Measurements from ENCODE around the gene TMEM143. TPM values are rescaled to one million over a fixed set of nuclear protein-coding genes. Genes with fewer than 3 reads are reported as not detected.

The TMEM143 gene
- total RNA-seq = 11.2 TPM

DNA sequence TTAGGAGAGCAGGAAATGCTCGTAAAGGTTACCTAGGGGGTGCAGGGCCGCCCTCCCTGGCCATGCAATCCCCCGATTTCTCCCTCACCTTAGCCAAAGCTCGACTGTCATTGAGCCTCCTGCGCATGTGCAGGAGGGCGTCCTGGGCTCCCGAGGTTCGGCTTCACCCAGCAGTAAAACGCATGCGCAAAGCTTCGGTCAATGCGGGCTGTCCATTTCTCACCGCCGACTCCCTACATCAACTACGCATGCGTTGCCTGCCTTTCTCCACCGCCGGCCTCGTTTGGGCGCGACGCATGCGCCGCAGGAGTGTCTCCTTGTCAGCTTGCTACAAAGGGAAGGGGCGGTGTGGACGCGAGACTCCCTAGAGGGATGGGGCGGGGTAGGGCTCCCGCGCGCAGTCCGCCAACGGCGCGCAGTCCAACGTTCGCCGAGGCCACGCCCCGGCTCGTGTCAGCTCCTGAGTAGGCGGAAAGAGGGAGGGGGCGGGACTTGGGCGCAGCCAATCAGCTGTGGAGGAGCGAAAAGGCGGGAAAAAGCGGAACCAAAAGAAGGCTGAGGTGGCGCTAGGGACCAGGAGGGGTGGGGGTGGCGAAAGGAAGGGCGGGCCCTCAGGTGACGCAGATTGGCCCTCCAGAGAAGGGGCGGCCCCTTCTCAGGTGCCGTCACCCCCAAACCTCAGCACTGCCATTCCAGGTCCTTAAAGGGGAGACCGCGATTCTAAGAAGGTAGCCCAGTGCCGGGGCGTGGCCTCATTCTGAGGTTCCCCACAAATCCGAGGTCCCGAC is at the start of gene TMEM143, which contains the start of gene SYNGR4:
Gene TMEM143, minus strand, starts transcription at position 131 of the 788 bp plus-strand sequence. Its CDS starts 20 bp downstream, at position 111.
Gene SYNGR4, plus strand, starts transcription at position 558 of the 788 bp plus-strand sequence. CDS start 1,476 bp downstream, outside the sequence.
- DNase-seq (ENCODE audit: low spot score) = peak; percentile 99
- ATAC-seq = peak; percentile 96
- intact Hi-C loops (cut with DNase I) = no loop called here

DNA sequence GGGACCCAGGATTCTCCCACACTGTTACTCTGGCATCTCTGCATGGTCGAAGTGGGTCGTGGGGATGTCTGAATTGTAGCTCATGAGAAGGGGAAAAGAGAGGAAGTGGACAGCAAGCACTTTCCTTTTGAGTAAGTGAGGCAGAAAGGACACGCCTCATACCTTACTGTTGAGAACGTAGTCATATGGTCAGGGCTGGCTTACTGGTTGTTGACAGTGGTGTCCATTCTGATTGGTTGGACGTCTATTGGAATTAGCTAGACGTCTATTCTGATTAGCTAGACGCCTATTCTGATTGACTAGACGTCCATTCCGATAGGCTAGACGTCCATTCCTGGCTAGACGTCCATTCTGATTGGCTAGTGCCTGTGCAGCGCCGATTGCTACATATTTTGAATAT is 42.1 kb upstream of the TMEM143 start:
- DNase-seq (ENCODE audit: low spot score) = no peak
- ATAC-seq = no peak

DNA sequence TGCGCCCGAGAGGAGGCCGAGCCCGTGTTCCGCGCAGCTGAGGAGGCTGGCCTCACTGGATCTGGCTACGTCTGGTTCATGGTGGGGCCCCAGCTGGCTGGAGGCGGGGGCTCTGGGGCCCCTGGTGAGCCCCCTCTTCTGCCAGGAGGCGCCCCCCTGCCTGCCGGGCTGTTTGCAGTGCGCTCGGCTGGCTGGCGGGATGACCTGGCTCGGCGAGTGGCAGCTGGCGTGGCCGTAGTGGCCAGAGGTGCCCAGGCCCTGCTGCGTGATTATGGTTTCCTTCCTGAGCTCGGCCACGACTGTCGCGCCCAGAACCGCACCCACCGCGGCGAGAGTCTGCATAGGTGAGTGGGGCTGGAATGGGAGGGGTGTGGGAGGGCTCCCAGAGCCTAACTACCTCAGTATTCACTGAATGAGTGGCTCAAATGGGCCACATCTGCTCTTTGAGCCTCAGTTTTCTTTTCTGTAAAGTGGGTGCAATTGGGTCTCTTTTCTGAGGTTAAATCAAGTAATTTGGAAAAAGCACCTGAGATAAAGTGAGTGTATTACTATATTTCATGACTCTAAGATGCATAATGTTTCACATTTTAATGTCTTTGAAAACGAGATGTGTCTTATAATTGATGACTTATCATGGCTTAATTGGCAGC is 41.4 kb upstream of the TMEM143 start:
- no peak for DNase-seq (ENCODE audit: low spot score)

More for the DNA sequence above, 42.1 kb upstream of the TMEM143 start:
- intact Hi-C loops (cut with DNase I) = no loop called here

DNA sequence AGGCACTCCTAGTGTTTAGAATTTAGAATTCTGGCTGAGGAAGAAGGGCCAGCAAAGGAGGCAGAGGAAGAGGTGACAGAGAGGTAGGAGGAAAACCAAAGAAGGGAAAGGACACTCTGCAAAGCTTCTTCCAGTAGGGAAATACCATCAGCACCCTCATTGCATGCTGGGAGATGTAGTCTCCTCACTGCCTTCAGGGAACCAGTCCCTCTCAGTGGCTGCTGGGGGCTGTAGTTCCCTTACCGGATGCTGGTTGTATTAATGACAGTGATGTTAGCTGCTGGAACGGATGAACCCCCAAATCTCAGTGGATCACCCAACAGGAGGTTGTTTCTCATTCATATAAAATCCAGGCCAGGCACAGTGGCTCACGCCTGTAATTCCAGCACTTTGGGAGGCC is 39.9 kb upstream of the TMEM143 start:
- intact Hi-C loops (cut with DNase I) = no loop called here
- DNase-seq (ENCODE audit: low spot score) (no peak), ATAC-seq (no peak)

More for the DNA sequence above, 41.4 kb upstream of the TMEM143 start:
- no peak for ATAC-seq
- intact Hi-C loops (cut with DNase I) = no loop called here

DNA sequence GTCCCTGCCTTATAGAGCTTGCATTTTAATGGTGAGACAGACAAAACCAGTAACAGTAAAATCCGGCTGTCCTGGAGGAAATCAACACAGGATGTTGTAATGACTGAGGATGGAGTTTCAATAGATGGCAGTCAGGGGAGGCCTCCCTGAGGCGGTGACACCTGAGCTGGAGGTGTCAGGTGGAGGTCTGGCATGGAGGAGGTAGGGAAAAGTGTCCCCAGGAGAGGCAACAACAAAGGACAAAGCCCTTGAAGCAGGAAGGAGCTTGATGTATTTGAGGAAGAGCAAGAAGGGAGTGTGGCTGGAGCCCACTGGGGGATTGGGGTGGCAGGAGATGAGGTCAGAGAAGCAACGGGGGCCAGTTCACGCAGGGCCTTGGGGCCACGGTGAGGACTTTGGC is 37.5 kb upstream of the TMEM143 start:
- intact Hi-C loops (cut with DNase I) = no loop called here
- ATAC-seq (no peak), DNase-seq (ENCODE audit: low spot score) (no peak)

DNA sequence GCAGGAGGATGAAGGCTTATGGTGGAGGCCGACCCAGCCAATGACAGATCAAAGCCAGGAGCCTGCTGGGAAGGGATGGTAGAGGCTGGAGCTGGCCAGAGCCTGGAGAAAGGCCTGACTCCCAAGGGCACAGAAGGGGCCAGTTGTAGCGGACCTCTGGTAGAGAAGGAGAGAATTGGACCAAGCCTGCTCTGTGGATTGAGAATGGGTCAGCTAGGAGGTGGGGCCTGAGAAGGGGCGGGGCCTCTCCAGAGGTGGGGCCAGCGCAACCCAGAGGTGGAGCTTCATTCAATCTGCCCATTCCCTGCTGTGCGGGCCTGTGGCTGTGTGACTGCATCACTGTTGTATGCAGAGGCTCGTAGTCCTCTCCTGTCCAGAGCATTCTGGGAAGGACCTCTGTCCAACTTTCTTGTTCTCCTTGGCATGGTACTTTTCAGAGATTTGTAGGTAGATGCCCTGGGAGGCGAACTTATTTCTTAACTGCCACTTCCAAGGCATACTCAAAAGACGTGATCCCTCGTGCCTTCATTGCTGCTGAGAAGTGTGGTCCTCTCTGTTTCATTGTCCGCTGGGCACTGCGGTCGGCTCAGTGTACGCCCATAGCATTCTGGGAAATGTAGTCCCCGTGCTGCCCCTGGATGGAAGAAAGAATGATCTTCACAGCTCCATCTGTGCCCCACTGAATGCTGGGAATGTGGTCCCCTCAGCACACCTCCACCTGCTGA is 36.4 kb upstream of the TMEM143 start:
- peak; percentile 88 for ATAC-seq
- peak; percentile 80 for DNase-seq (ENCODE audit: low spot score)
- intact Hi-C loops (cut with DNase I) = no loop called here

DNA sequence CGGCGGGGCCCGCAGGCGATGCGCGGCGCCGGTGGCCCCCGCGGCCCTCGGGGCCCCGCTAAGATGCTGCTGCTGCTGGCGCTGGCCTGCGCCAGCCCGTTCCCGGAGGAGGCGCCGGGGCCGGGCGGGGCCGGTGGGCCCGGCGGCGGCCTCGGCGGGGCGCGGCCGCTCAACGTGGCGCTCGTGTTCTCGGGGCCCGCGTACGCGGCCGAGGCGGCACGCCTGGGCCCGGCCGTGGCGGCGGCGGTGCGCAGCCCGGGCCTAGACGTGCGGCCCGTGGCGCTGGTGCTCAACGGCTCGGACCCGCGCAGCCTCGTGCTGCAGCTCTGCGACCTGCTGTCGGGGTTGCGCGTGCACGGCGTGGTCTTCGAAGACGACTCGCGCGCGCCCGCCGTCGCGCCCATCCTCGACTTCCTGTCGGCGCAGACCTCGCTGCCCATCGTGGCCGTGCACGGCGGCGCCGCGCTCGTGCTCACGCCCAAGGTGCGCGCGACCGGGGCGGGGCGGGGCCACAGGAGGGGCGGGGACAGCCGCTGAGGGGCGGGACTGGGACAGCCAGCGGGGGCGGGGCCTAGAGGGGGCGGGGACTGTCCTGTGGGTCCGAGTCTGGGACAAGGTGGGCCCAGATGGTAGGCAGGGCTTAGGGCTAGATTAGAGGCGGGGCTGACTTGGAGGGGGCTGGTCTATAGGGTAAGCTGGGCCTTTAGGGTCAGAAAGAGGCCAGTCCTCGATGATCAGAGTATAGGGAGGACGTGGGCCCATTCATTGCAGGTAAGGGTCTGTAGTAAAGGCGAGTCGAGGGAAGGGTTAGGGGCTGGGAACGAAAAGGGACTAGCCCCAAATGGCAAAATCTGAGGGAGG is 34.9 kb upstream of the TMEM143 start:
- peak; percentile 58 for ATAC-seq
- intact Hi-C loops (cut with DNase I) = loop anchor here (10.0 kb wide), 1 partner anchor 186 kb away; no protein-coding TSS in a partner anchor
- DNase-seq (ENCODE audit: low spot score) = peak; percentile 85

DNA sequence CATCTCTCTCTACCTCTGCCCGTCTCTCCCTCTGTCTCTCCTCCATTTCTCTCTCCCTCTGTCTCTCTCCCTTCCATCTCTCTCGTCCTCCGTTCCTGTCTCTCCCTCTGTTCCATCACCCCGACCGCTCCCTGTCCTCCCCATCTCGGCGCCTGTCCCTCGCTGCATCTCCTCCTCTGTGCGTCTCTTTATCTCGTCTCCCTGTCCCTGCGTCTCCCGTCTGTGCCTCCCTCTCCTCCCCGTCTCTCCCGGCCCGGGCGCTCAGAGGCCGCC is 34.3 kb upstream of the TMEM143 start:
- ATAC-seq (no peak), DNase-seq (ENCODE audit: low spot score) (no peak)
- intact Hi-C loops (cut with DNase I) = loop anchor here (10.0 kb wide), 1 partner anchor 187 kb away; no protein-coding TSS in a partner anchor

DNA sequence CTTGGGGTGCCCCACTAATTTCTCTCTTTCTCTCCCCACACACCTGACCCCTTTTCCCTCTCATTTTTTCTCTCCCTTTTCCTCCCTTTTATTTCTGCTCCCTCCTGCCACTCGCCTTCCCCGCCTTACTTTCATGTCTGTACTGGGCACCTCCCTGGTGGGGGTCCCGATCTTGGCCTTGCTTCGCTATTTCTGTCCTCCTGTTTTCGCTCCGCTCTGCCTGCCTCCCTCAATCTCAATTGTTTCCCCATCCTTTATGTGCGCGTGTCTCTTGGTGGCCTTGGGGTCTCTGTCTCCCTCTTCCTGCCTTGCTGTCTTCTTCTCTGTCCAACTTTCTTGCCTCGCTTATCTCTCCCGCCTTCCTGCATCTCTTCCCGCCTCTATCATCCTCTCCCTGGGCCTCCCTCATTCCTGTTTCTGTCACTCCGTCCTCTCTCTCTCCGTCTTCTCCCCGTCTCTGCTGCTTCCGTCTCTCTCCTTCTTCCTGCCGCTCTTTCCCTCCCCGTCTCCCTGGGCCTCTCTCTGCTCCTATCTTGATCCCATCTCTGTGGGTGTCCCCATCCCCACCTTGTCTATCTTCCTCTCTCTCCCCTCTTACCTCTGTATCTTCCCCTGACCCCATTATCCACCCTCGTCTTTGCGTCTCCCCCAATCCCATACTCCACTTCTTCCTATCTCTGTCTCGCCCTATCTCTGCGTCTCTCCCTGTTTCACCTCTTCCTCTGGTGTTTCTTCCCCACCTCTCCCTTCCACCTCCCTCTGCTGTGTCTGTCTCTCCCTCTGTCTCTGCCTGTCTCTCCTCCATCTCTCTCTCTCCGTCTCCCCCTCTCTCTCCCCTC is 33.7 kb upstream of the TMEM143 start:
- ATAC-seq (no peak), DNase-seq (ENCODE audit: low spot score) (no peak)
- intact Hi-C loops (cut with DNase I) = loop anchor here (10.0 kb wide), 1 partner anchor 187 kb away; no protein-coding TSS in a partner anchor

DNA sequence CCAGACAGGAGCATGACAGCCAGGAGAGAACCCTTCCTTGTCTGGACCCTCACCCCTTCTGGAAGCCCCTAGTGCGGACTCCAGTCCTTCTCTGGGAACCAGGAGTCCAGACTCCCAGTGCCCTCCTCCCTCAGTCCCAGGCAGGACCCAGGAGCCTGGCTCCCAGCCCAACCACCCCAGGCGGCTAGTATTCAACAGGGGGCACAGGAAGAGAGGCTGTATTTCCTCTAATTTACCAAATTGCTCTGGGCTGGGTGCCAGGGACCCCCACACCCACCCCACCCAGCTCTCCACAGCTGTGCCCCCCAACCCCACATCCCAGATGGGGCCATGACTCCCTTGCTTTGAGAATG is 33.1 kb upstream of the TMEM143 start:
- intact Hi-C loops (cut with DNase I) = loop anchor here (10.0 kb wide), 1 partner anchor 188 kb away; no protein-coding TSS in a partner anchor
- DNase-seq (ENCODE audit: low spot score) (no peak), ATAC-seq (no peak)

DNA sequence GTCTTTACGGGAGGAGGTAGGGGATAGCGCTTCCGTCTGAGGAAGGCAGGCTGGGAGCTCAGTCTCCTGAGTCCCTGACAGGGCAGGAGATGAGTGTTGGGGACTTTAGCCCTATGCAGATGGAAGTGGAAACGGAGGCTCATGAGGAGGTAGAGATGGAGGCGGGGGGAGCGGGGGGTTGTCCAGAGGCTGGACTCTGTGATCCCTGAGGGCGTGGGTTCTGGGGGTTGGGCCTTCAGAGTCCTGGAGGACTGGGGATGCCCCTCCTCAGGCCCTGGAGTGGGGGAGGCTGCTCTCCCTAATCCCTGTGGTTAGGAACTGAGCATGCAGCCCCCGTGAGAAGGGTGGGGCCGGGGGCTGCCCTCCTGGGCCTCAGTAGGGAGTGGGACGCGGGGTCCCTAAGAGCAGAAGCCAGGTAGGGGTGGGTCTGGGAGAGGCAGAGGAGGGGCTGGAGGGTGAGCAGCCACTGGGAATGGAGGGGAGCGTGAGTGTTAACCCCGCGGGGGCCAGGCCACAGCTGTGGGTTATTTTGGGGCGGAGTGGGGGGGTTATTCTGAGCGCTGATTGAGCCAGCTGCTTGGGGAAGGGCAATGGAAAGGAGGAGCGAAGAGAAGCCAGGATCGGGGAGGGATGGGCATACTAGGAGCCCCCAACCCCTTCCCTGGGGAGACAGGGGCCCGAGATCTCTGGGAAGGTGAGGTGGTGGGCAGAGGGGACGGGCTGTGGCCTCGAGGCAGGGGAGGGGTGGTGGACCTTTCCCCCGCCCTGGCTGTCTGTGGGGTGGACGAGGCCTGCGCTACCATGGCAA is 32.5 kb upstream of the TMEM143 start:
- intact Hi-C loops (cut with DNase I) = loop anchor here (10.0 kb wide), 1 partner anchor 189 kb away; no protein-coding TSS in a partner anchor
- DNase-seq (ENCODE audit: low spot score) (no peak), ATAC-seq (no peak)

DNA sequence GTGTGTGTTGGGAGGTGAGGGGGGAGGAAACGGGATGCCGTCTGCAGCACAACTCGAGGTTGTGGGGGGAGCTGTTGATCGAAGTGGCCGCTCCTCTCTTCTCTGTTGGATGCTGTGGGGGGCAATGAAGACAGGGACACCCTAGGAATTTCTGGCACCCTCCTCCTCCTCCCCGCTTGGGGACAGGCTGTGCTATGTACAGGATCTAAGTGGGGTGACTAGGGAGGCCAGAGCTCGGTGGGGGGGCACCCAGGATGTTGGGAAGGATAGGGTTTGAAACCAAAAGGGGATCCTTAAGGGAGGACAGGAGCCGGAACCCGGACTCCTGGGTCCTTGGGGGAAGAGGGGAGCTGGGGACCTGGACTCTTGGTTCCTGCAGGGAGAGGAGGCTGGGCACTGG is 31.8 kb upstream of the TMEM143 start:
- intact Hi-C loops (cut with DNase I) = loop anchor here (10.0 kb wide), 1 partner anchor 189 kb away; no protein-coding TSS in a partner anchor
- DNase-seq (ENCODE audit: low spot score) = no peak
- ATAC-seq = no peak

DNA sequence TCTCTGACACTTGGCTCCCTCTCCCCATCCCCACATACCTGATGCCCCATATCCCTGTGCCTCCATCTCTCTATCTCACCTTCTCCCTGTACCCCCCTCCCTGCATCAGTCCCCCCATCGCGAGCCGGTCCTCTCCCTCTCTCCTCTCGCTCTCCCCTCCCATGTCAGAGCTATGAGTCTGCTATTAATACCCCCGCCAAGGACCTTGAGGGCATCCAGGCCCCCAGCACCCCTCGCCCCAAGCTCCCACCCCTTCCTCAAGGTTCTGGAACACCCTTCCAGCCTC is 31.4 kb upstream of the TMEM143 start:
- intact Hi-C loops (cut with DNase I) = loop anchor here (10.0 kb wide), 1 partner anchor 190 kb away; no protein-coding TSS in a partner anchor
- no peak for ATAC-seq
- no peak for DNase-seq (ENCODE audit: low spot score)

DNA sequence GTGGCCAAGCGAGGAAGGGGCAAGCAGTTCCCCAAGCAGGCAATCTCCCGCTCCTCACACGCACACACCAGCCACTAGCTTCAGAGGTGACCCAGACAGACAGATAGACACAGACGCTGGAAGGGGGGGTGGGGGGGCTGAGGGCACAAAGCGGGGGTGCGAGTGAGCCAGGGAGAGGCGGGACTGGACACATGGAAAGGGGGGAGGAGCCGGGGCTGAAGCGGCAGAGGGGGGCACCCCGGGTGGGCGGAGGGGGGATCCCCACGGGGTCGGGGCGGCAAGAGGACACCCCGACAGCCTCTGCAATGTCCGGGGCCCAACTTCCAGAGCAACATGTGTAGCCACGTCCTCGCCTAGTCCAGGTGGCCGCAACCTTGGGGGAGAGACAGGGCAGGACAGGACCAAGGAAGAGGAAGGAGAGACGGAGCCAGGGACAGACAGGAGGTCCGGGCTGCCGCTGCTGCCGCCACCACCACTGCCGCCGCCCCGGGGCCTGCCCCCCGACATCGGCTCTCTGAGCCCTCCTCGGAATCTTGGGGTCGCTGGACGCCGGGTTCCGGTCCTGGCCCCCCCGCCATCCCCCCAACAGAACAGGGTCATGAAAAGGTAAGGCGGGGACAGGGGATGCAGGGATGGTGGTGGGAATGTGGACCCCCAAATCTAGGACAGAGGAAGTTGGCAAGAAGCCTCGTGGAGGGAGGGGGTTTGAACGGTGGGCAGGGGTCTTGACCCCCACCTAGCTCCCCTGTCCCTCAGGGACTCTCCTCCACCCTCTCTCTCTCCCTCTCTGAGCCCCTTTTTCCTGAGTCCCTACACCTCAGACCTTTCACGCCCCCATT is 30.8 kb upstream of the TMEM143 start:
- ATAC-seq = no peak
- intact Hi-C loops (cut with DNase I) = loop anchor here (10.0 kb wide), 1 partner anchor 190 kb away; no protein-coding TSS in a partner anchor
- no peak for DNase-seq (ENCODE audit: low spot score)

DNA sequence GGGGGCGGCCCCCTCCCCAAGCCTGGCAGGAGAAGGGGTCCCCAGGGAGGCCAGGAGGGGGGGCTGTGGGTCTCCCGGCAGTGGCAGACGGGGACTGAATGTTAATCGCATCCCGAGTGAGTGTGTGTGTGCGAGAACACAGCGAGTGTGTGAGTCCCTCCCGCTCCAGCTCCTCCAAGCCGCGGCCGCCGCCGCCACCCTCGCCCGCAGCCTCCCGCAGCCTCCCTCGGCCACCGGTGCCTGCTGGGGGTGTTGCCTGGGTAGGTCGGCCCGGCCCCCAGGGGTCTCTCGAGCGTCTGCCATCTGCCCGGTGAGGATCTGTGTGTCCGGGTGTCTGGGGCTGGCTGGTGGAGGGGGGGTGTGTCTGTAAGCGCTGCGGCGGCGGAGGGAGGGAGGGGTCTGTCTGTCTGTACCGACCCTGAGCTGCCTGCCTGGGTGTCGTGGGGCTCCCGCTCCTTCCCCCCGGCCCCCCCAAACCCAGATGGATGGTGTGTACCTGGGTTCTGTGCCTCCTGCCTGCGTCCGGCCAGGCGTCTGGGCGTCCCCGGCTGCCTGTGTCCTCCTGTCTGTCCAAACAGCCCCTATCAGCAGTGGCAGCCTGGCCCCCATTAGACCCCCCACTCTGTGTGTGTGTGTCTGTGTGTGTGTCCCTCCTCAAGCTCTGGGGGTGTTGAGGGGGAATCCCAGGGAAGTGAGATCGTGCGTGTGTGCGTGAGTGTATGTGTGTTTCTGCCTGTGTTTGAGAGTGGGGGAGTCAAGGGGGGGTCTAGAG is 30.0 kb upstream of the TMEM143 start, which contains the start of gene GRIN2D:
Gene GRIN2D, plus strand, starts transcription at position 110 of the 772 bp plus-strand sequence. CDS start 4,725 bp downstream, outside the sequence.
- no peak for DNase-seq (ENCODE audit: low spot score)
- ATAC-seq = no peak
- intact Hi-C loops (cut with DNase I) = loop anchor here (10.0 kb wide), 1 partner anchor 191 kb away; no protein-coding TSS in a partner anchor
